ENCODE measurements around the gene PSMF1.

GRCh38 chr20:1214838-1215261, 96.4 kb downstream of the PSMF1 start:
- TF ChIP-seq CTCF (conservative IDR thresholded peaks at IDR 0.05; ENCODE audit: low read depth in 2 of 2) = no peak
- TF ChIP-seq EZH2phosphoT487 (IDR thresholded peaks at IDR 0.05; ENCODE audit: unreplicated experiment) = no peak
- TF ChIP-seq ZNF114 (CRISPR knock-in tag; IDR thresholded peaks at IDR 0.05) = no peak
- TF ChIP-seq POLR2AphosphoS5 (IDR thresholded peaks at IDR 0.05; ENCODE audit: low read depth) = no peak
- no peak for TF ChIP-seq REST (IDR thresholded peaks at IDR 0.05; ENCODE audit: unreplicated experiment)
- no peak for TF ChIP-seq CREB1 (CRISPR knock-in tag; IDR thresholded peaks at IDR 0.05; ENCODE audit: low read depth)
- no peak for TF ChIP-seq EZH2 (IDR thresholded peaks at IDR 0.05; ENCODE audit: low read depth, unreplicated experiment)
